ENCODE data around the gene RGS1.

Gene RGS1

DNA sequence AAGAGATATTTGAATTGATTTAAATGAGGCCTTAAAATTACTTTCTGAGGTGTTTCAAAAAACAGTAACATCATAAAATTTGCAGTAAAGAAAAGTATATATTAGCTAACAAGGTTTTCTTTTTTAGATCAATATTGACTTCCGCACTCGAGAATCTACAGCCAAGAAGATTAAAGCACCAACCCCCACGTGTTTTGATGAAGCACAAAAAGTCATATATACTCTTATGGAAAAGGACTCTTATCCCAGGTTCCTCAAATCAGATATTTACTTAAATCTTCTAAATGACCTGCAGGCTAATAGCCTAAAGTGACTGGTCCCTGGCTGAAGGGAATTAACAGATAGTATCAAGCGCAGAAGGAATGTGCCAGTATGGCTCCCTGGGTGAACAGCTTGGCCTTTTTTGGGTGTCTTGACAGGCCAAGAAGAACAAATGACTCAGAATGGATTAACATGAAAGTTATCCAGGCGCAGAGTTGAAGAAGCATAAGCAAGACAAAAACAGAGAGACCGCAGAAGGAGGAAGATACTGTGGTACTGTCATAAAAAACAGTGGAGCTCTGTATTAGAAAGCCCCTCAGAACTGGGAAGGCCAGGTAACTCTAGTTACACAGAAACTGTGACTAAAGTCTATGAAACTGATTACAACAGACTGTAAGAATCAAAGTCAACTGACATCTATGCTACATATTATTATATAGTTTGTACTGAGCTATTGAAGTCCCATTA lies 3.6 kb downstream of the RGS1 start:
- TF ChIP-seq POLR2AphosphoS5 (IDR thresholded peaks at IDR 0.05; ENCODE audit: low read depth, low read length) (no peak), FOXP2 (optimal IDR thresholded peaks at IDR 0.05; ENCODE audit: borderline replicate concordance, extremely low read depth, extremely low read length, insufficient read depth) (no peak), TAF1 (IDR thresholded peaks at IDR 0.05; ENCODE audit: borderline replicate concordance, insufficient read depth, low read length) (no peak), SIN3A (IDR thresholded peaks at IDR 0.05; ENCODE audit: borderline replicate concordance, insufficient read depth, low read length) (no peak)
- TF ChIP-seq, protein P1, sequence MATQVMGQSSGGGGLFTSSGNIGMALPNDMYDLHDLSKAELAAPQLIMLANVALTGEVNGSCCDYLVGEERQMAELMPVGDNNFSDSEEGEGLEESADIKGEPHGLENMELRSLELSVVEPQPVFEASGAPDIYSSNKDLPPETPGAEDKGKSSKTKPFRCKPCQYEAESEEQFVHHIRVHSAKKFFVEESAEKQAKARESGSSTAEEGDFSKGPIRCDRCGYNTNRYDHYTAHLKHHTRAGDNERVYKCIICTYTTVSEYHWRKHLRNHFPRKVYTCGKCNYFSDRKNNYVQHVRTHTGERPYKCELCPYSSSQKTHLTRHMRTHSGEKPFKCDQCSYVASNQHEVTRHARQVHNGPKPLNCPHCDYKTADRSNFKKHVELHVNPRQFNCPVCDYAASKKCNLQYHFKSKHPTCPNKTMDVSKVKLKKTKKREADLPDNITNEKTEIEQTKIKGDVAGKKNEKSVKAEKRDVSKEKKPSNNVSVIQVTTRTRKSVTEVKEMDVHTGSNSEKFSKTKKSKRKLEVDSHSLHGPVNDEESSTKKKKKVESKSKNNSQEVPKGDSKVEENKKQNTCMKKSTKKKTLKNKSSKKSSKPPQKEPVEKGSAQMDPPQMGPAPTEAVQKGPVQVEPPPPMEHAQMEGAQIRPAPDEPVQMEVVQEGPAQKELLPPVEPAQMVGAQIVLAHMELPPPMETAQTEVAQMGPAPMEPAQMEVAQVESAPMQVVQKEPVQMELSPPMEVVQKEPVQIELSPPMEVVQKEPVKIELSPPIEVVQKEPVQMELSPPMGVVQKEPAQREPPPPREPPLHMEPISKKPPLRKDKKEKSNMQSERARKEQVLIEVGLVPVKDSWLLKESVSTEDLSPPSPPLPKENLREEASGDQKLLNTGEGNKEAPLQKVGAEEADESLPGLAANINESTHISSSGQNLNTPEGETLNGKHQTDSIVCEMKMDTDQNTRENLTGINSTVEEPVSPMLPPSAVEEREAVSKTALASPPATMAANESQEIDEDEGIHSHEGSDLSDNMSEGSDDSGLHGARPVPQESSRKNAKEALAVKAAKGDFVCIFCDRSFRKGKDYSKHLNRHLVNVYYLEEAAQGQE (IDR thresholded peaks at IDR 0.05; ENCODE audit: insufficient read depth in 1 of 2, low read depth in 2 of 2, low read length in 2 of 2) = no peak

DNA sequence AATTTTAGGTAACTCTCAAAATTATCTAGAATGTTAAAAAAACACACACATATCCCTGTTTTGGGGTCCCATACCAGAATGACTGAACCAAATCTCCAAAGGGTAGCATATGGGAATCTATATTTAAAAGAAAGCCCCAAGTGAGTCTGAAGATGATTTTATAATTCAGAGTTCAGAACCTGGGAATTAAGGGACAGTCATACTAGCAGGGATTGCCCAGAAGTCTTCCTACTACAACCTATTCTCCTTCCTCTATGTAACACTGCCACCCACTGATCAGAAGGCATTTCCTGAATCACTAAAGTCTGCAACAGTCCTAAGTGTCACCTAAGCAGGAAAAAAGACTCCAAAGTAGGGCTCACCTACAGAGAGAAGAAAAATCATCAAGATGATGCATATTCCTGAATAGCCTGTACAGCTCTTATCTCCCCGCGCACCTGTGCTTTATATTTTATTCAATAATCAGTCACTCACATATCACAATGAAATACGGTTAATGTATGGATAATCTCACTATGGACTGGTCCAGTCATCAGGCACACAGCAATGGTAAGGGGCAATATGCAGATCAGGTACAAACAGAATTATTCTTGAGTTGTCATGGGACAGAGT lies 4.9 kb downstream of the RGS1 start:
- TF ChIP-seq TAF1 (IDR thresholded peaks at IDR 0.05; ENCODE audit: borderline replicate concordance, insufficient read depth, low read length) = no peak
- TF ChIP-seq, protein P1 (IDR thresholded peaks at IDR 0.05; ENCODE audit: insufficient read depth in 1 of 2, low read depth in 2 of 2, low read length in 2 of 2) = peak in 1 of 2 experiments; percentile 51; a peak in 1 of 4 replicates

DNA sequence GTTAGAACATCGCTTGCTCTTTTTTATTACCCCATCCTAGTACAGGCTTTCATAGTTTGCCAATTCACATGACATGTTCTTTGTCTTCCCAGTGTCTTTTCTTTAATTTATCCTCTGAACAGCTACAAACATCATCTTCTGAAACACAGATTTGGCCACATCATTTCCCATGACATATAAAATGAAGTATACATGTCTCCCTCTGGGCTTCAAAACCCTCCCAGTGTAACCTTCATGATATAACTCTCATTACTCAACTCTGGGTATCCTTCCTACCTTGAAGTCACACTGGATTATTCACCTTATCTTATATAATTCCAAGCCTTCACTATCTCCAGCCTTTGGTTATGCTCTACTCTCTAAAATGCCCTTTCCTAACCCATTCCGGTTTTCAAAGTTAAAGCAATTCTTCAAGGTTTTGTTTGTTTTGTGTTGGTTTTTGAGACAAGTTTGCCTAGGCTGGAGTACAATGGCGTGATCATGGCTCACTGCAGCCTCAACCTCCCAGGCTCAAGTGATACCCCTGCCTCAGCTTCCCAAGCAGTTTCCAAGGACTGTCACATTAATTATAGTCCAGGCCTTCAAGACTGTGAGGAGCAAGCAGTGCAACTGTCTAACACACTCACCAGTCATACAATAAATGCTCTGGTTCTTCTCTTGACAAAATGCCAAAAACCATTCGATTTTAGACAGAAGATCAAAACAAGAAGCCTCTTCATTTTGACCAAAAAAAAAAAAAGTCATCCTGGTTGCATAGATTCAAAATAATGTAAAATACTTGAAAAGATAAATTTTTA lies 5.8 kb downstream of the RGS1 start:
- TF ChIP-seq SIN3A (IDR thresholded peaks at IDR 0.05; ENCODE audit: borderline replicate concordance, insufficient read depth, low read length) (no peak), POLR2AphosphoS5 (IDR thresholded peaks at IDR 0.05; ENCODE audit: low read depth, low read length) (no peak), TAF1 (IDR thresholded peaks at IDR 0.05; ENCODE audit: borderline replicate concordance, insufficient read depth, low read length) (no peak), FOXP2 (optimal IDR thresholded peaks at IDR 0.05; ENCODE audit: borderline replicate concordance, extremely low read depth, extremely low read length, insufficient read depth) (no peak)
- TF ChIP-seq, protein P1 (IDR thresholded peaks at IDR 0.05; ENCODE audit: insufficient read depth in 1 of 2, low read depth in 2 of 2, low read length in 2 of 2) = no peak

DNA sequence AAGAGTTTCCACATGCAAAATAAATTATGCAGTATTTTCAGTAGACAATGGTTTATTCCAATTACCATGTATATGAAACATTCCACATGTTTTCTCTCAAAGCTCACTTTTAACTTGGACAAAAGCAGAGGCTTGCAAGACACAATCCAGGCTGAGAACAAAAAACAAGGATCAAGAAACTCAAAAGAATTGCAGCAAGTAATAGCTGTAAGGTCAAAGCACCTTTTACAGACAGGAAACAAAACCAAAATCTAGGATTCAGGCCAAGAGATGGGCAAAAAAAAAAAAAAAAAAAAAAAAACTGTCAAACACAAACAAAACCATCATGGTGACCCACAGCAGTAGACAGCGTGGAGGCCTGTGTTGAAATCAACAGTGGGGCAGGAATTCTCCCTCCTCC lies 9.3 kb downstream of the RGS1 start:
- TF ChIP-seq TAF1 (IDR thresholded peaks at IDR 0.05; ENCODE audit: borderline replicate concordance, insufficient read depth, low read length) = no peak
- no peak for TF ChIP-seq SIN3A (IDR thresholded peaks at IDR 0.05; ENCODE audit: borderline replicate concordance, insufficient read depth, low read length)

DNA sequence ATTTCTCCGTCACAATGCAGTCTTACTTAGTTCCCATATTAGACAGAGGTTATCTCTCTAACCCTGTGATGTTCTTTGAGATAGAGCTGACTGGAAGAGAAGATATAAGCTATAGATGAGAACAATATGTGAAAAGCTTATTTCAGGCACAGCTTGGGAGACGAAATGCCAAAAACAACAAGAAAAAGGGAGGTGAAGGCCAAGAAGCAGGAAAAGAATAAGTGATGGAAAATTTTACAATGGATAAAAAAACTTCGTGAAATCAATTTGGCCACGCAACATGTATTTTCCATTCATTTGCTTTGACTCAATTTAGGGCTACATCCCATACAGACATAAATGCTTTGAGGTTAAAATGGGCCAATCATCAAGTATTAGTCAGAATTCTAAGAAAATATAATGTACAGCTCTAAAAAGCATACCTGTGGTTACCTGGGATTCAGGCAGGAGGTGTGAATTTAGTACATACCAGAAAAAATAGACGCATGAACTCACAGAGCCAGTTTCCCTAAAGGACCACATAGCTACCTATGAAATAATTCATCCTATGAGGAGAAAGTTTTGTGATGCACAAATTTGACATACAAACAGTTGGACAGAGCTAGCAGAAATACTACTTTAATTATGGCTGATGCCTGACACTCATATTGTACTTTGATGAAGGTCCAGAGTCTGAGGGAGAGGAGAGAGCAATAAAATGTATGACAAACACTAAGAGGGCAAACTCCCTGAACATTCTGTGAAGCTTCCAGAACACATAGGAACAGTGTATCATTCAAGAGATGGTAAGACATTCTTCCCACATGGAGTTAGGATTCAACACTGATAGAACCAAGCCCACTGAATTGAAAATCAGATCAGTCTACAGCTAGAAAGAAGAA lies 12.1 kb downstream of the RGS1 start:
- TF ChIP-seq, protein P1 (IDR thresholded peaks at IDR 0.05; ENCODE audit: insufficient read depth in 1 of 2, low read depth in 2 of 2, low read length in 2 of 2) = no peak
- TF ChIP-seq FOXP2 (optimal IDR thresholded peaks at IDR 0.05; ENCODE audit: borderline replicate concordance, extremely low read depth, extremely low read length, insufficient read depth) (no peak), SIN3A (IDR thresholded peaks at IDR 0.05; ENCODE audit: borderline replicate concordance, insufficient read depth, low read length) (no peak), TAF1 (IDR thresholded peaks at IDR 0.05; ENCODE audit: borderline replicate concordance, insufficient read depth, low read length) (no peak), POLR2AphosphoS5 (IDR thresholded peaks at IDR 0.05; ENCODE audit: low read depth, low read length) (no peak)
